Measurements from ENCODE around the gene CMSS1. TPM values are rescaled to one million over a fixed set of nuclear protein-coding genes. Genes with fewer than 3 reads are reported as not detected.

CMSS1 gene
- total RNA-seq, 1 experiment from 2014 or later, result 86.3 TPM

DNA sequence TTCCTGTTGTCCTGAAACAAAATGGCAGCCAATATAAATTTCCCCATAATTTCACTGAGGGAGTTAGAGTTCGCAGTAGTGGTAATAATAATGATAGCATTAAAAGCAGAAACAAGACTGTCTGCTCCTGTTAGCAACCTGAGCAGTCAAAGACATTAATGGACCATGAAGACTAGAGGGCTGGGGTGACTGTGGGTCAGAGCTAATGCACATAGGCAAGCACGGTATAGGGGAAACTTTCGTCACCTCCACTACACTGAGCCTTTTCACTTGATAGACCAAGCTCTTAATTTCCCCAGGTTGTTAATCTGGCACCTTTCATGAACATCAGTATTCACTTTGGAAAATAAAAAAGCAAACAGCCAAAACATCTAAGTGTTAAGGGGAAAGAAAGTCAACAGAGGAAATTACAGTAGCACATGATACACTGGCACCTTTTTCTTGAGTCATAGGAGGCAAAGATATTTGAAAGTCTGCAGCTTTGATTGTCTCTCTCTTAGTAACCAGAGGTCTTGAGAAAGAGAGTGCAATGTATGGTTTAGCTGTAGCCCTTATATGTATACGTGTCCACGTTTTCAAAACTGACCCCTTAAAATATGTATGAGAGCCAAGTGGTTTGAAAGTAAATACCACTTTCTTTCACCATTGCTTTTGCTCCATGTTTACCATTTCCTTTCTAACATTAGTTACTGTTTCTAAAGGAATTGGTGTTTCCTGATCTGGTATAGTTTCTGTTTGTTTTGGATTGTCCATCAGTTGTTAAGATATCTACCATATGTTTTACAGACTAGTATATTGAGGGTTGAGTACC is 191.8 kb downstream of the CMSS1 start:
- no TSS peak for BruUV-seq (replicated peaks)
- no peaks in the 10 kb centered on the region for H3K9me3 ChIP-seq (ENCODE audit: control insufficient read depth, insufficient read depth, low read depth, low read length)
- H3K36me3 ChIP-seq (ENCODE audit: control insufficient read depth, insufficient read depth, low read length), result no peaks in the 10 kb centered on the region
- no peaks in the 10 kb centered on the region for H3K27me3 ChIP-seq (ENCODE audit: control insufficient read depth, insufficient read depth, low read length)
- peak overlapping the region; percentile 52; the same call in 1 of the 2 replicates for H3K27ac ChIP-seq (ENCODE audit: low read length)
- DNase-seq (ENCODE audit: low read depth, low spot score) (no peak), ATAC-seq (no peak)
- peaks cover 19% of the 10 kb centered on the region for H3K4me1 ChIP-seq (ENCODE audit: control insufficient read depth, insufficient read depth, low read length)
- TF ChIP-seq, protein P1, sequence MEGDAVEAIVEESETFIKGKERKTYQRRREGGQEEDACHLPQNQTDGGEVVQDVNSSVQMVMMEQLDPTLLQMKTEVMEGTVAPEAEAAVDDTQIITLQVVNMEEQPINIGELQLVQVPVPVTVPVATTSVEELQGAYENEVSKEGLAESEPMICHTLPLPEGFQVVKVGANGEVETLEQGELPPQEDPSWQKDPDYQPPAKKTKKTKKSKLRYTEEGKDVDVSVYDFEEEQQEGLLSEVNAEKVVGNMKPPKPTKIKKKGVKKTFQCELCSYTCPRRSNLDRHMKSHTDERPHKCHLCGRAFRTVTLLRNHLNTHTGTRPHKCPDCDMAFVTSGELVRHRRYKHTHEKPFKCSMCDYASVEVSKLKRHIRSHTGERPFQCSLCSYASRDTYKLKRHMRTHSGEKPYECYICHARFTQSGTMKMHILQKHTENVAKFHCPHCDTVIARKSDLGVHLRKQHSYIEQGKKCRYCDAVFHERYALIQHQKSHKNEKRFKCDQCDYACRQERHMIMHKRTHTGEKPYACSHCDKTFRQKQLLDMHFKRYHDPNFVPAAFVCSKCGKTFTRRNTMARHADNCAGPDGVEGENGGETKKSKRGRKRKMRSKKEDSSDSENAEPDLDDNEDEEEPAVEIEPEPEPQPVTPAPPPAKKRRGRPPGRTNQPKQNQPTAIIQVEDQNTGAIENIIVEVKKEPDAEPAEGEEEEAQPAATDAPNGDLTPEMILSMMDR (IDR thresholded peaks at IDR 0.05), result no peak
- TF ChIP-seq, protein P2, sequence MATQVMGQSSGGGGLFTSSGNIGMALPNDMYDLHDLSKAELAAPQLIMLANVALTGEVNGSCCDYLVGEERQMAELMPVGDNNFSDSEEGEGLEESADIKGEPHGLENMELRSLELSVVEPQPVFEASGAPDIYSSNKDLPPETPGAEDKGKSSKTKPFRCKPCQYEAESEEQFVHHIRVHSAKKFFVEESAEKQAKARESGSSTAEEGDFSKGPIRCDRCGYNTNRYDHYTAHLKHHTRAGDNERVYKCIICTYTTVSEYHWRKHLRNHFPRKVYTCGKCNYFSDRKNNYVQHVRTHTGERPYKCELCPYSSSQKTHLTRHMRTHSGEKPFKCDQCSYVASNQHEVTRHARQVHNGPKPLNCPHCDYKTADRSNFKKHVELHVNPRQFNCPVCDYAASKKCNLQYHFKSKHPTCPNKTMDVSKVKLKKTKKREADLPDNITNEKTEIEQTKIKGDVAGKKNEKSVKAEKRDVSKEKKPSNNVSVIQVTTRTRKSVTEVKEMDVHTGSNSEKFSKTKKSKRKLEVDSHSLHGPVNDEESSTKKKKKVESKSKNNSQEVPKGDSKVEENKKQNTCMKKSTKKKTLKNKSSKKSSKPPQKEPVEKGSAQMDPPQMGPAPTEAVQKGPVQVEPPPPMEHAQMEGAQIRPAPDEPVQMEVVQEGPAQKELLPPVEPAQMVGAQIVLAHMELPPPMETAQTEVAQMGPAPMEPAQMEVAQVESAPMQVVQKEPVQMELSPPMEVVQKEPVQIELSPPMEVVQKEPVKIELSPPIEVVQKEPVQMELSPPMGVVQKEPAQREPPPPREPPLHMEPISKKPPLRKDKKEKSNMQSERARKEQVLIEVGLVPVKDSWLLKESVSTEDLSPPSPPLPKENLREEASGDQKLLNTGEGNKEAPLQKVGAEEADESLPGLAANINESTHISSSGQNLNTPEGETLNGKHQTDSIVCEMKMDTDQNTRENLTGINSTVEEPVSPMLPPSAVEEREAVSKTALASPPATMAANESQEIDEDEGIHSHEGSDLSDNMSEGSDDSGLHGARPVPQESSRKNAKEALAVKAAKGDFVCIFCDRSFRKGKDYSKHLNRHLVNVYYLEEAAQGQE (IDR thresholded peaks at IDR 0.05; ENCODE audit: insufficient read depth in 1 of 2, low read depth in 2 of 2, low read length in 1 of 2), result no peak
- TF ChIP-seq POLR2AphosphoS5 (IDR thresholded peaks at IDR 0.05; ENCODE audit: low read depth, low read length) (no peak), TCF7L2 (IDR thresholded peaks at IDR 0.05; ENCODE audit: low read depth, low read length) (no peak), SIN3A (IDR thresholded peaks at IDR 0.05; ENCODE audit: borderline replicate concordance, insufficient read depth, low read depth, low read length) (no peak)
- ChIA-PET POLR2A (no interaction called here), CTCF (no interaction called here)
- H3K4me3 ChIP-seq (ENCODE audit: low read depth in 2 of 2, low read length in 2 of 2), result no peak overlapping the region
- intact Hi-C loops (cut with micrococcal nuclease; ENCODE audit: unreplicated experiment) (no loop called here), in situ Hi-C loops (cut with HindIII; ENCODE audit: low pct_unique_long_range_greater_than_20kb, low sequenced_read_pairs) (no loop called here)

DNA sequence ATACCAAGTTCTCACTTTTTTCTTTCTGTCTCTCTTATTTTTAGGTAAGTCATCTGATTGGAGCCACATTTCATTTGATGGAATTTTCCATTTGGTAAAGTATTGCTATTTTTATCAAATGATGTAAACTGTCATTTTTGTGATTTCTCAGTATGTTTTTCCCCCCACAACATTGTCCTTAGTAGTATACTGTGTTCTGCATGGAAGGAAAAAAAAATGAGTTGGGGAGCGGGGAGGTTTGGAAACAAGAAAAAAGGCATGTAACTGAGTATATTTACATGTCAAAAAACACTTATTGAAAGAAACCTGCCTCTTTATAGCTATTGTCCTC is 192.4 kb downstream of the CMSS1 start:
- no TSS peak for BruUV-seq (replicated peaks)
- Histone ChIP-seq H3K27ac (ENCODE audit: low read length) (peak overlapping the region; percentile 52; the same call in 1 of the 2 replicates), H3K4me3 (ENCODE audit: low read depth in 2 of 2, low read length in 2 of 2) (no peak overlapping the region), H3K9me3 (ENCODE audit: control insufficient read depth, insufficient read depth, low read depth, low read length) (no peaks in the 10 kb centered on the region), H3K27me3 (ENCODE audit: control insufficient read depth, insufficient read depth, low read length) (no peaks in the 10 kb centered on the region), H3K4me1 (ENCODE audit: control insufficient read depth, insufficient read depth, low read length) (peaks cover 19% of the 10 kb centered on the region), H3K36me3 (ENCODE audit: control insufficient read depth, insufficient read depth, low read length) (no peaks in the 10 kb centered on the region)
- no peak for TF ChIP-seq TCF7L2 (IDR thresholded peaks at IDR 0.05; ENCODE audit: low read depth, low read length)
- TF ChIP-seq, protein P2 (IDR thresholded peaks at IDR 0.05; ENCODE audit: insufficient read depth in 1 of 2, low read depth in 2 of 2, low read length in 1 of 2), result no peak
- no peak for TF ChIP-seq SIN3A (IDR thresholded peaks at IDR 0.05; ENCODE audit: borderline replicate concordance, insufficient read depth, low read depth, low read length)
- TF ChIP-seq, protein P1 (IDR thresholded peaks at IDR 0.05), result no peak
- TF ChIP-seq POLR2AphosphoS5 (IDR thresholded peaks at IDR 0.05; ENCODE audit: low read depth, low read length), result no peak
- DNase-seq (ENCODE audit: low read depth, low spot score) (no peak), ATAC-seq (no peak)
- CTCF ChIA-PET, result no interaction called here
- intact Hi-C loops (cut with micrococcal nuclease; ENCODE audit: unreplicated experiment) (no loop called here), in situ Hi-C loops (cut with HindIII; ENCODE audit: low pct_unique_long_range_greater_than_20kb, low sequenced_read_pairs) (no loop called here)
- POLR2A ChIA-PET, result no interaction called here
